Measurements from ENCODE around the gene IL17RA.

GRCh38 chr22:17109113-17109865, 24.5 kb downstream of the IL17RA start:
- TF ChIP-seq POLR2AphosphoS5 (IDR thresholded peaks at IDR 0.05; ENCODE audit: low read depth, low read length): no peak
- TF ChIP-seq SIN3A (IDR thresholded peaks at IDR 0.05; ENCODE audit: borderline replicate concordance, insufficient read depth, low read length): no peak
